DND-41 (cell line): ENCODE data around the gene ATP11B.

Source experiments
- ATAC-seq: fragments of 200-7000 bp; cut with Tn5 transposase; 3 replicates; pipeline ENCODE4 v1.9.1; 2021; ENCODE audit warnings: low read depth; ENCODE audit not compliant: insufficient read depth
- DNase-seq: peaks from one replicate; pipeline ENCODE4 v3.0.0-alpha.2; 2020
- H2AFZ ChIP-seq: 2 replicates; pipeline ENCODE4 v1.6.0; 2012; ENCODE audit warnings: low read depth, low read length
- H3K27ac ChIP-seq: 2 replicates; pipeline ENCODE4 v1.5.1; 2012; ENCODE audit warnings: low read length, inconsistent platforms
- H3K27me3 ChIP-seq: fragments of 200-600 bp; sonication (generic); 2 replicates; pipeline ENCODE4 v1.6.0; 2012; ENCODE audit warnings: low read length, mild to moderate bottlenecking, inconsistent platforms; ENCODE audit not compliant: insufficient read depth, poor library complexity
- H3K36me3 ChIP-seq: 2 replicates; pipeline ENCODE4 v1.5.1; 2012; ENCODE audit warnings: low read length, inconsistent platforms; ENCODE audit not compliant: insufficient read depth
- H3K4me1 ChIP-seq: 2 replicates; pipeline ENCODE4 v1.5.1; 2012; ENCODE audit warnings: mild to moderate bottlenecking, low read length; ENCODE audit not compliant: insufficient read depth
- H3K4me2 ChIP-seq: 2 replicates; pipeline ENCODE4 v1.6.0; 2012; ENCODE audit warnings: mild to moderate bottlenecking, moderate library complexity, low read length, inconsistent platforms; ENCODE audit not compliant: insufficient read depth
- H3K4me3 ChIP-seq, 2 experiments: fragments of 200-600 bp in 1 of 2; shearing (Covaris generic) in 1 of 2; 2 replicates each; pipeline ENCODE4 v1.5.1; 2012 to 2016; ENCODE audit warnings: inconsistent platforms in 2 of 2, low read length in 2 of 2, mild to moderate bottlenecking in 2 of 2, low read depth in 1 of 2, moderate library complexity in 1 of 2
- H3K79me2 ChIP-seq: 2 replicates; pipeline ENCODE4 v1.6.0; 2012; ENCODE audit warnings: low read length, inconsistent platforms; ENCODE audit not compliant: insufficient read depth
- H3K9ac ChIP-seq: 2 replicates; pipeline ENCODE4 v1.6.0; 2012; ENCODE audit warnings: low read depth, mild to moderate bottlenecking, inconsistent platforms, low read length, moderate library complexity
- H3K9me3 ChIP-seq: 2 replicates; pipeline ENCODE4 v1.5.1; 2012; ENCODE audit warnings: low read length, moderate library complexity, mild to moderate bottlenecking, inconsistent platforms; ENCODE audit not compliant: insufficient read depth, severe bottlenecking
- H4K20me1 ChIP-seq: 2 replicates; pipeline ENCODE4 v1.6.0; 2012; ENCODE audit warnings: low read length; ENCODE audit not compliant: insufficient read depth
- EZH2 ChIP-seq: IDR thresholded peaks from 3 replicates; pipeline ENCODE4 v1.6.1; 2012; ENCODE audit warnings: borderline replicate concordance, low read depth, mild to moderate bottlenecking, moderate library complexity, low read length, inconsistent platforms; ENCODE audit not compliant: severe bottlenecking
- TF ChIP-seq, protein P1 (sequence below): IDR thresholded peaks from 2 replicates; pipeline ENCODE4 v1.5.1; 2012; ENCODE audit warnings: borderline replicate concordance, low read length, moderate library complexity, mild to moderate bottlenecking; ENCODE audit not compliant: poor library complexity, severe bottlenecking; ENCODE audit errors: extremely low read depth

The ATP11B gene

DNA sequence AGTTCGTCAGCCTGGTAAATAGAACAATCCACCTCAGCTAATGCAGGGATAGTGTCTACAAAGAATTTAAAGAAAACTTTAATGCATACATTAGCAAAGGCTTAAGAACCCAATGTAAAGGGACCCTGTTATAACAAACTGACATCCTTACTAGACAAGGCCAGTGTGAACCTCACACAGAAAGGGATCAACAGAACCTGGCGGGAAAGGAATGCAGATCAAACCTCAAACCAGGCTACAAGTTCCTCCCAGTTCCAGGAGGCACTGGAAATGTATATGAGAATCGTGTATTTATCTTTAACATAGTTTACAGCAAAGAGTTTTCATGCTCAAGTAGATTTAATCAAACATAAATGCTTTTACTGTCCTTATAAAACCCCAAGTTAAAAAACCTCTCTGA, 37.6 kb upstream of the ATP11B start:
- H3K9ac ChIP-seq = no peak overlapping the region
- H3K36me3 ChIP-seq = no peaks in the 10 kb centered on the region
- no peaks in the 10 kb centered on the region for H3K79me2 ChIP-seq
- no peak overlapping the region for H3K4me3 ChIP-seq
- DNase-seq (no peak), ATAC-seq (no peak)
- H3K27me3 ChIP-seq = peaks cover 3% of the 10 kb centered on the region
- H3K9me3 ChIP-seq = no peaks in the 10 kb centered on the region
- no peak overlapping the region for H2AFZ ChIP-seq
- no peaks in the 10 kb centered on the region for H4K20me1 ChIP-seq
- TF ChIP-seq, protein P1, sequence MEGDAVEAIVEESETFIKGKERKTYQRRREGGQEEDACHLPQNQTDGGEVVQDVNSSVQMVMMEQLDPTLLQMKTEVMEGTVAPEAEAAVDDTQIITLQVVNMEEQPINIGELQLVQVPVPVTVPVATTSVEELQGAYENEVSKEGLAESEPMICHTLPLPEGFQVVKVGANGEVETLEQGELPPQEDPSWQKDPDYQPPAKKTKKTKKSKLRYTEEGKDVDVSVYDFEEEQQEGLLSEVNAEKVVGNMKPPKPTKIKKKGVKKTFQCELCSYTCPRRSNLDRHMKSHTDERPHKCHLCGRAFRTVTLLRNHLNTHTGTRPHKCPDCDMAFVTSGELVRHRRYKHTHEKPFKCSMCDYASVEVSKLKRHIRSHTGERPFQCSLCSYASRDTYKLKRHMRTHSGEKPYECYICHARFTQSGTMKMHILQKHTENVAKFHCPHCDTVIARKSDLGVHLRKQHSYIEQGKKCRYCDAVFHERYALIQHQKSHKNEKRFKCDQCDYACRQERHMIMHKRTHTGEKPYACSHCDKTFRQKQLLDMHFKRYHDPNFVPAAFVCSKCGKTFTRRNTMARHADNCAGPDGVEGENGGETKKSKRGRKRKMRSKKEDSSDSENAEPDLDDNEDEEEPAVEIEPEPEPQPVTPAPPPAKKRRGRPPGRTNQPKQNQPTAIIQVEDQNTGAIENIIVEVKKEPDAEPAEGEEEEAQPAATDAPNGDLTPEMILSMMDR = no peak
- TF ChIP-seq EZH2 = no peak
- no peak overlapping the region for H3K27ac ChIP-seq
- H3K4me1 ChIP-seq = no peaks in the 10 kb centered on the region
- no peak overlapping the region for H3K4me2 ChIP-seq

DNA sequence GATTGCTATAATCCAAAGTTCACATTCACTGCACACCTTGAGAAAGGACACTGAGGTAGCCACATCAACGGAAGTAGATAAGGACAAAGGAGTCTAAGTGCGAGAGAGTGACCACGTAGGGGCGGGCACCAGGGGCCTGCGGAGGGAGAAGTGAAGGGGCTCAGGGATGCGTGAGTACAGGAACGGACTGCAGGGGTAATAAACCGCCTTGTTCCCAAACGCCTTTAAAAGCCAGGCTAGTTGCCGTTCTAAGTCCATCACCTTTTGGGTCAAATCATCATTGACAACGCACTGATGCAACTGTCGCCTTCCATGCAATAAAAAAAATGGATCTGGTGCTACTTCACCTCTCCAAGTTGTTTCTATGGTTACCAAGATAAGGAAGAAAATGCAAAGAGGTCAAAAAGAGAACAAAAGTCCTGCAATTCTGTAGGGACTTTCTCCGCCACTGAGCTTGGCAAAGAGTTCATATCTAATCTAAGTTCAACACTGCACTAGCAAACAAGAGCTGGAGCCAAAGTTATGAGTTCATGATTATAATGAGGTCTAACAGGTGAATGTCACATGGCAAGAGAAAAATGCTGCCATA, 32.6 kb upstream of the ATP11B start:
- Histone ChIP-seq H2AFZ (no peak overlapping the region), H4K20me1 (no peaks in the 10 kb centered on the region), H3K4me1 (no peaks in the 10 kb centered on the region), H3K4me2 (no peak overlapping the region), H3K9ac (no peak overlapping the region), H3K27me3 (peaks cover 10% of the 10 kb centered on the region), H3K9me3 (no peaks in the 10 kb centered on the region), H3K79me2 (no peaks in the 10 kb centered on the region), H3K4me3 (no peak overlapping the region), H3K36me3 (no peaks in the 10 kb centered on the region), H3K27ac (no peak overlapping the region)
- DNase-seq (no peak), ATAC-seq (no peak)
- TF ChIP-seq EZH2 = no peak
- TF ChIP-seq, protein P1 = no peak

DNA sequence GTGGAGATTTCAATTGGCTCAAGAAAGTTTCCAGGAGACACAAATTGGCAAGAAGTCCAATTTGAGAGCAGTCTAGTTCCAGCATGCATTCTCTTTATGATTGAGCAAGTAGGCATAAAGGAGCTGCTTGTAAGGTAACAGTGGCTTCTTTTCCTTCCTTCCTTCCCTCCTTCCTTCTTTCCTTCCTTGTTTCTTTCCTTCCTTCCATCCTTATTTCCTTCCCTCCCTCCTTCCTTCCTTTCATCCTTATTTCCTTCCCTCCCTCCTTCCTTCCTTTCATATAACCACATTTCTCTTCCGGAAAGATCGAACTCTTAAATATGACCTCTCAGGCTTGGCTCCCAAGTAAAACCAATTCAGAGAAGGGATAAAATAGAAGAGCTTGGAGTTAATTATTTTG, 29.4 kb upstream of the ATP11B start:
- H3K4me3 ChIP-seq = no peak overlapping the region
- H2AFZ ChIP-seq = no peak overlapping the region
- DNase-seq (no peak), ATAC-seq (no peak)
- no peak overlapping the region for H3K4me2 ChIP-seq
- H3K27ac ChIP-seq = no peak overlapping the region
- H4K20me1 ChIP-seq = no peaks in the 10 kb centered on the region
- no peaks in the 10 kb centered on the region for H3K79me2 ChIP-seq
- H3K36me3 ChIP-seq = no peaks in the 10 kb centered on the region
- H3K9me3 ChIP-seq = no peaks in the 10 kb centered on the region
- TF ChIP-seq, protein P1 = no peak
- TF ChIP-seq EZH2 = no peak
- no peak overlapping the region for H3K9ac ChIP-seq
- no peaks in the 10 kb centered on the region for H3K4me1 ChIP-seq
- H3K27me3 ChIP-seq = peaks cover 9% of the 10 kb centered on the region
